MM.1S (cell line): ENCODE results near the gene MDFI.

Experiments
- DNase-seq: peaks from one replicate; pipeline ENCODE4 v3.0.0-alpha.2; 2015
- H2AFZ ChIP-seq: fragments of 300-600 bp; sonication (generic); 2 replicates; pipeline ENCODE4 v1.6.0; 2016; ENCODE audit warnings: antibody characterized with exemption, low read length
- H3F3A ChIP-seq: fragments of 300-600 bp; sonication (generic); 2 replicates; pipeline ENCODE4 v1.6.1; 2016; ENCODE audit warnings: mild to moderate bottlenecking, antibody characterized with exemption, low read length, moderate library complexity, mixed read lengths; ENCODE audit not compliant: insufficient read depth
- H3K27ac ChIP-seq: fragments of 300-600 bp; sonication (generic); 2 replicates; pipeline ENCODE4 v1.5.1; 2016; ENCODE audit warnings: mild to moderate bottlenecking, low read length
- H3K27me3 ChIP-seq: fragments of 300-600 bp; sonication (generic); replicated peaks from 2 replicates; pipeline ENCODE4 v1.6.0; 2016; ENCODE audit warnings: low read length; ENCODE audit not compliant: insufficient read depth
- H3K36me3 ChIP-seq: fragments of 300-600 bp; sonication (generic); replicated peaks from 2 replicates; pipeline ENCODE4 v1.6.1; 2016; ENCODE audit warnings: mild to moderate bottlenecking, low read length, mixed read lengths; ENCODE audit not compliant: insufficient read depth
- H3K4me1 ChIP-seq: fragments of 300-600 bp; sonication (generic); 2 replicates; pipeline ENCODE4 v1.6.1; 2016; ENCODE audit warnings: low read length, mixed read lengths
- H3K4me2 ChIP-seq: fragments of 300-600 bp; sonication (generic); 2 replicates; pipeline ENCODE4 v1.6.0; 2016; ENCODE audit warnings: low read depth, low read length
- H3K4me3 ChIP-seq: fragments of 300-600 bp; sonication (generic); 2 replicates; pipeline ENCODE4 v1.5.1; 2016; ENCODE audit warnings: low read length, mixed read lengths
- H3K79me2 ChIP-seq: fragments of 300-600 bp; sonication (generic); 2 replicates; pipeline ENCODE4 v1.6.1; 2016; ENCODE audit warnings: mixed run types, low read length, mixed read lengths
- H3K9ac ChIP-seq: fragments of 300-600 bp; sonication (generic); 2 replicates; pipeline ENCODE4 v1.6.1; 2016; ENCODE audit warnings: low read length, mixed read lengths
- H3K9me2 ChIP-seq: fragments of 300-600 bp; sonication (generic); replicated peaks from 2 replicates; pipeline ENCODE4 v1.6.1; 2016; ENCODE audit warnings: mild to moderate bottlenecking, low read length, mixed read lengths; ENCODE audit not compliant: insufficient read depth
- H3K9me3 ChIP-seq: fragments of 300-600 bp; sonication (generic); replicated peaks from 2 replicates; pipeline ENCODE4 v1.6.1; 2016; ENCODE audit warnings: mild to moderate bottlenecking, low read length, mixed read lengths; ENCODE audit not compliant: insufficient read depth
- H4K20me1 ChIP-seq: fragments of 300-600 bp; sonication (generic); 2 replicates; pipeline ENCODE4 v1.6.1; 2016; ENCODE audit warnings: mild to moderate bottlenecking, low read length, moderate library complexity, mixed read lengths; ENCODE audit not compliant: insufficient read depth
- EZH2 ChIP-seq: fragments of 300-600 bp; sonication (generic); optimal IDR thresholded peaks from 2 replicates; pipeline ENCODE3; 2017; ENCODE audit warnings: low read depth, mild to moderate bottlenecking, antibody characterized with exemption, low read length, mixed read lengths
- EZH2phosphoT487 ChIP-seq: fragments of 300-600 bp; sonication (generic); IDR thresholded peaks from 2 replicates; pipeline ENCODE4 v1.6.1; 2018; ENCODE audit warnings: antibody characterized with exemption, low read length
- TF ChIP-seq, protein P1 (sequence below): fragments of 300-600 bp; sonication (generic); IDR thresholded peaks from 2 replicates; pipeline ENCODE4 v1.5.1; 2016; ENCODE audit warnings: antibody characterized with exemption, low read length, mixed read lengths

MDFI gene

DNA sequence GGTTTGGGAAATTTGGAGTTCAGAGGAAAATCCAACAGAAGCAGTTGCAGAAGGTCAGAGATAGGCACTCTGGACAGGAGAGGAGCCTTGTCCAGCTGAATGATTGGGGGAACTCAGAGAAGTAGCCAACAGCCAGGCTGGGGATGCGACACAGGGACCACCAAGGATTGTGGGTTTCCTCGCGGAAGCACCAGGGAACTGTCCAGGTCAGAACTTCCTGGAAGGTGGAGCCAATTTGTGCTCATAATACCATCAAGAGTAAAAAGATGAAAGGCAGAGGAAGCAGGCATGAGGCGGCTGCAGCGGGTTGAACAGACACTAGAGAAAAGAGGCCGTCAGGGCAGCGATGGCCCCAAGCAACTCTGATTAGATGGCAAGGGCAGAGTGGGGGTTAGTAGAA lies 33.7 kb downstream of the MDFI start:
- Histone ChIP-seq H3K36me3 (no peaks in the 10 kb centered on the region), H3K4me2 (no peak overlapping the region), H3K9me3 (no peaks in the 10 kb centered on the region), H2AFZ (no peak overlapping the region), H4K20me1 (no peaks in the 10 kb centered on the region), H3K27ac (no peak overlapping the region), H3K79me2 (no peaks in the 10 kb centered on the region), H3F3A (no peaks in the 10 kb centered on the region), H3K27me3 (peaks cover 54% of the 10 kb centered on the region), H3K9me2 (no peaks in the 10 kb centered on the region), H3K9ac (no peak overlapping the region), H3K4me3 (no peak overlapping the region), H3K4me1 (no peaks in the 10 kb centered on the region)
- TF ChIP-seq EZH2phosphoT487: no peak
- no peak for TF ChIP-seq EZH2
- no peak for DNase-seq

DNA sequence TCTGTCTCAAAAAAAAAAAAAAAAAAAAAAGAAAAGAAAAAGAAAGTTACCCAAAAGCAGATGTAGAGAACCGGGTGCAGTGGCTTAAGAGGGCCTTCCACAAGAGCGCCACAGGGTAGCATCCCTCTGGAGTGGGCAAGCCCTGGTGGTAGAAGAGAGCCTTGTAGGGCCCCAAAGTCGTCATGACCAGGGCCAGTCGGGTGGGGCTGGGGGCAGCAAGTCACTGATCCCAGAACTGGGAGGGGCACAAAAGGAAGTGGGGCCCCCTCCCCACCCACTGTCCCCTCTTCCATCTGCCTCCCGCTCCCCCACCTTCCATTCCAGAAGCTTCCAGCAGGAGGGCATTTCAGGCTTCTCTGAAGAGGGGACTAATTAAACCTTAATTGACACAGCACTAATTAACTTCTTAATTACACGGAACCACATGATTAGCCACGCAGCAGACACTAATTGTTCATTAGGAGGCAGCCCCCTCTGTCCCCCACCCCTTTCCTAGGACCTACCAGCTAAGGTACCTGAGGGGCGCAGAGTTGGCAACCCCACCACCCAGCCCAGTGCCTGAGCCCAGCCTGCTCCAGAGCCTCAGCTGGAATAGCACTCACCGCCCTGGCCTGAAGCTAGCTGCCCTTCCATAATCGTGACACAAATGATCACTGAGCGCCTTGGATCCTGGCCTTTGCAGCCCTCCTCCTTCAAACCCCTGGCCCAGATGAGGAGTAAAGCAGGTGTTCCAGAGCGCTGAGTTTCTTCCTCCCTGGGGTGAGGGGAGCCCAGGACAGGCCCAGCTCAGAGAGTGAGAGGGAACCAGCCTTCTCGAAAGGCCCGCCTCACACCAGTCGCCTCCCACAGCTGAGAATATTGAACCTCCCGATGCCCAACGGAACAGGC lies 34.8 kb downstream of the MDFI start:
- Histone ChIP-seq H4K20me1 (no peaks in the 10 kb centered on the region), H2AFZ (no peak overlapping the region), H3K4me1 (no peaks in the 10 kb centered on the region), H3K36me3 (no peaks in the 10 kb centered on the region), H3K9me3 (no peaks in the 10 kb centered on the region), H3F3A (no peaks in the 10 kb centered on the region), H3K79me2 (no peaks in the 10 kb centered on the region), H3K9ac (no peak overlapping the region), H3K9me2 (no peaks in the 10 kb centered on the region), H3K4me2 (no peak overlapping the region), H3K27ac (no peak overlapping the region), H3K4me3 (no peak overlapping the region), H3K27me3 (peaks cover 44% of the 10 kb centered on the region)
- no peak for DNase-seq
- TF ChIP-seq, protein P1, sequence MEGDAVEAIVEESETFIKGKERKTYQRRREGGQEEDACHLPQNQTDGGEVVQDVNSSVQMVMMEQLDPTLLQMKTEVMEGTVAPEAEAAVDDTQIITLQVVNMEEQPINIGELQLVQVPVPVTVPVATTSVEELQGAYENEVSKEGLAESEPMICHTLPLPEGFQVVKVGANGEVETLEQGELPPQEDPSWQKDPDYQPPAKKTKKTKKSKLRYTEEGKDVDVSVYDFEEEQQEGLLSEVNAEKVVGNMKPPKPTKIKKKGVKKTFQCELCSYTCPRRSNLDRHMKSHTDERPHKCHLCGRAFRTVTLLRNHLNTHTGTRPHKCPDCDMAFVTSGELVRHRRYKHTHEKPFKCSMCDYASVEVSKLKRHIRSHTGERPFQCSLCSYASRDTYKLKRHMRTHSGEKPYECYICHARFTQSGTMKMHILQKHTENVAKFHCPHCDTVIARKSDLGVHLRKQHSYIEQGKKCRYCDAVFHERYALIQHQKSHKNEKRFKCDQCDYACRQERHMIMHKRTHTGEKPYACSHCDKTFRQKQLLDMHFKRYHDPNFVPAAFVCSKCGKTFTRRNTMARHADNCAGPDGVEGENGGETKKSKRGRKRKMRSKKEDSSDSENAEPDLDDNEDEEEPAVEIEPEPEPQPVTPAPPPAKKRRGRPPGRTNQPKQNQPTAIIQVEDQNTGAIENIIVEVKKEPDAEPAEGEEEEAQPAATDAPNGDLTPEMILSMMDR: no peak
- TF ChIP-seq EZH2: no peak
- TF ChIP-seq EZH2phosphoT487: no peak

DNA sequence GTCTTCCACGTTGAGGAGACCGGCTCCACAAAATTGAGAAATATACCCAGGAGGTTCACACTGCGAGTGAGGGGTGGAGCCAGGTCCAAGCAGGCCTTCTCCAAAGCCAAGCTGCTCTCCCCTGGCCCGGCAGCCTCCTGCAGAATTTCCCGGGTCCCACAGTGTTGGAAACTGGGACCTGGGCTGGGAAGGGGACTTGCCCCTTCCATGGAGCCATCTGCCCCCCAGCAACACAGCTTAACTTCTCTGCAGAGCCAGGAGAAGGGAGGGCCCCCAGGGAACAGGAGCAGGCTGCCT lies 35.4 kb downstream of the MDFI start:
- Histone ChIP-seq H3K27ac (no peak overlapping the region), H3K79me2 (no peaks in the 10 kb centered on the region), H3K4me1 (no peaks in the 10 kb centered on the region), H3K4me2 (no peak overlapping the region), H2AFZ (no peak overlapping the region), H3K36me3 (no peaks in the 10 kb centered on the region), H3K9me2 (no peaks in the 10 kb centered on the region), H4K20me1 (no peaks in the 10 kb centered on the region), H3K9ac (no peak overlapping the region), H3F3A (no peaks in the 10 kb centered on the region), H3K27me3 (peaks cover 39% of the 10 kb centered on the region), H3K4me3 (no peak overlapping the region), H3K9me3 (no peaks in the 10 kb centered on the region)
- no peak for DNase-seq
- TF ChIP-seq, protein P1: no peak
- no peak for TF ChIP-seq EZH2phosphoT487
- TF ChIP-seq EZH2: no peak

DNA sequence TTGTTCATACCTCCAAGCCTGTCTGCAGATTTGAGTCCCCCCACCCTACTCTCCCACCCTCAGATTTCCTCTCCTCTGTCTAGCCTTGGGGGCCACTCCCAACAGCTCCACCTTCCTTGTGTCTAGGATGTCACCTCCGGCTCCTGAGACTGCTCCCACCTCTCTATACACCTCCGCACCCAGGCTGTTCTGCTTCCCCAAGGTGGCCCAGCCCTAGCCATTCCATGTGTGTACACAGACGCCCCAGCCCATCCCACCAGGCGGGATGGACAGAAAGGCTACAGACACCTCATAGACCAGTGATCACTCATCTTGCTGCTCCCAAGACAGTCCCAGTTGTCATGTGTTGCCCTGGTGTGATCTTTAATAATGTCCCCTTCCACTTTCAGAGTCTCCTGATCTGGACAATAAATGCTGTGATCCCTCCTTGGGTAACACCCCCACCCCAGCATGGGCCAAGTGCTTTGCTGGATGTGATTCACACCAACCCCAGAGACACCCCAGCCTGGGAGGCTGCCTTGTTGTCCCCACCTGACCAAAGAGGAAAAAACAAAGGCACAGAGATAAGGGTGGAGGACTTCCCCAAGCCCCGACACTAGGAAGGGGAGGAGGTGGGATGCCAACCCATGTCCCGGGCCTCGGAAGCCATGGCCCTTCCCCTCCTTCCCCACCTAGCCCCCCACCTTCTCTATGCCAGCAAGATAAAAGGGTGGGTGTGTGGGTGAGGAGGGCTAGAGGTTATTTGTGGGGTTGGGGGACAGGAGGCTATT lies 36.1 kb downstream of the MDFI start:
- no peak overlapping the region for H2AFZ ChIP-seq
- no peak for TF ChIP-seq EZH2phosphoT487
- TF ChIP-seq EZH2: no peak
- TF ChIP-seq, protein P1: no peak

More for the DNA sequence above, 36.1 kb downstream of the MDFI start:
- Histone ChIP-seq H3K79me2 (no peaks in the 10 kb centered on the region), H4K20me1 (no peaks in the 10 kb centered on the region), H3K9ac (no peak overlapping the region), H3K4me1 (no peaks in the 10 kb centered on the region), H3K27me3 (peaks cover 32% of the 10 kb centered on the region), H3K36me3 (no peaks in the 10 kb centered on the region), H3K27ac (no peak overlapping the region), H3K9me2 (no peaks in the 10 kb centered on the region), H3K4me3 (no peak overlapping the region), H3K4me2 (no peak overlapping the region), H3K9me3 (no peaks in the 10 kb centered on the region), H3F3A (no peaks in the 10 kb centered on the region)
- no peak for DNase-seq
